Stimulated activated CD4-positive, alpha-beta T cell treated with anti-CD3 and anti-CD28 coated beads, Interleukin-2, amount 100 ng/mL, for 24 hours (primary cell): ENCODE results near the gene PBX3.
A peak's percentile ranks its signal among the peaks of the same experiment; 100 is the strongest.

Experiments
- DNase-seq, 2 donors: peaks; one replicate each; pipeline ENCODE4 v3.0.0-alpha.2; 2020

PBX3 gene

DNA sequence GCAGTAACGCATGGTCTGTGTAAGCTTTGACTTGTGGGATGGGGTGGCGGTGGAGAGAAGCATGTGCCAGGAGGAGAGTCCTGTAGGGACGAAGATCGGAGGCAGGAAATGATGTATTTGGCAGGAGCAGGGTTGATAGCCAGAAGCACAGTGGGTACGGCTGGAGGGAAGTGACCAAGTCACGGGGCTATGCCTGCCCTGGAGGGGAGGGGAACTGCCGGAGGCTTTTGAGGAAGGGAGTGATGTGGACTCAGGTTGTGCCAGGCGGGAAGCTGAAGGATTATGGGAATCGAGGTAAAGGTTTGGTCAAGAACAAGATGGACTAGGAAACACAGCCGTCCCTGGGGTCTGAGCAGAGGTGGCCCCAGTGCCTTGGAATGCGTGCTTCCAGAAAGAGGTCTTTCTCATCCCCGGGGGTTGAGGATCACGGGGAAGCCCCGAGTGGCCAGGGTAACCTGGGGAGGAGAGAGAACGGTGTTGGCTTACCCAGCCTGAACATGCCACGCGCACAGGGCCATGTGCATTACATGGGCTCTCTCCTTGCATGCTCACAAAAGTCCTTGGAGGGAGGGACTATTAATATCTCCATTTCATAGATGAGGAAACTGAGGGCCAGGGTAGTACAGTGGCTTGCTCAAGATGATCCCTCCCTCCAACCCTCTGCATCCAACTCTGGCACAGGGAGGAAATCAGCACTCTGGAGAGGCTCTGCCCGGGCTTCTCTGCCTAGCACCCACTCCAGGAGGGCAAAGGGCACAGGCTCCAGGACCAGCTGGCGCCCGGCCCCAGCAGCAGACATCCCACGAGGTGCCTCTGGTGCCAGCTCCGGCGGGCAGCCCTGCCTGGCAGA lies 253.8 kb downstream of the PBX3 start:
- no peak for DNase-seq

DNA sequence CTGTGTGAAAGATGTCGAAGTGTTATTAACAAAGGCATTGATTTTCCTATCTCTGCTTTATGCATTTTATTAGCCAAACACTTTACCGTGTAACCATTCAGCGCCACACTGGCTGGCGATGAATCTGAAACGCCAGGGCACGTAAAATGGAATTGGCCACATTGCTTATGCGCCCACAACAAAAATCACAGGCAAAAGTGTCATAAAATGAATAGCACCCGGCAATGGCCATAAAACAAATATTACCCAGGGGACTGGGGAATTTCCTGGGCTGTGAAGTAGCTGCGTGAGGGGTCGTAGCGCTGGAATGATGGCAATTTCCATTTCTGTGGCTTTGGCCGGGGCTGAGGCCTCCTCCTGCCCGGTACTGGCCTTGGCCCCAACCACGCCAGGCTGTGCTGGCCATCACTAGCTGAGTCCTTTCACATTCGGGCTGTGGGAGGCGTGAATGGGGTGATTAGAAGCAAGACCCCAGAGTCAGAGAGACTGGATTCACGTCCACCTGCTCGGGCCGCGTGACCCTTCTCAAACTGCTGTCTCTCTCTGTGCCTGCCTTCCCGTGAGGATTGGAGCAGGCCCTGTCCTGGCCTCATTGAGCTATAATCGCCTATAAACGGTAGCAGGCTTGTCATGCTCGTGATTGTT lies 254.5 kb downstream of the PBX3 start:
- no peak for DNase-seq

DNA sequence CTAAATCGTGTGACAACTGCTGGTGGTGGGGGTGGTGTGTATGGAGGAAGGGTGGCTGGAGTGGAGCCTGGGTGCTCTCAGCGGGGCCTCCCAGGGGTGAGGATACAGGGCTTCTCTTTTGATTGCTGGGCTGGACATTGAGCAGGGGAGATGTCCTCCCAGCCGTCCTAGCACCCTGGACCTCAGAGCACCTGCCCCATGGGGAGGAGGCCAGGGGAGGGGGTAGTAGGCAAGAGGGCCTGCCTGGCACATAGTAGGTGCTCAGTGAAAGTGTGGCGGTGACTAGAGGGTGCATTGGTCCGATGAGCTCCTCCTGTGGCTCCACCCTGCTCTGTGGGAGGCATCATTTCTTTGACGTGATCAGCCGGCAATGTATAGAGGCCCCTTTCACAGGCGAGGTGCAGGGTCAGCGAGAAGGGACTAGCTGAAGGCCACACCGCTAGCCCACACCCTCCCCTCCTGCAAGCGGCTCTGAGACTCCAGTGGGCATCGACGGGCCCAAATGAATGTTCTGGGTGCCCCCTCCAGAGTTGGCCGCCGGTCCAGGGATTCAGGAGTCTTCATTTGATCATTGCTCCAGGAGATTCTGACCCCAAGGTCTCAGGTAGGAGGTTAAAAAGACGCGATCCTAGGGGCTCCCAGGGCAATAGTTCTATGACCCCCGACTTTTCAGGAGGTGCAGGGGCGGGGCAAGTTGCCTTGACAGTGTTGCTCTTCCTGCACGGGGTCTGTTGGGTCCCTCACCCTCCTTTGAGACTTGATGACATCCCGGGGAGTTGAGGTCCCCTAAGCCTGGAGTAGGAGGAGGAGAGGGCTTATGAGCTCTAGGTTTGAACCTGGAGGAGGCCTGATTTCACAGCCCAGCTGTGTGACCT lies 255.5 kb downstream of the PBX3 start:
- DNase-seq, result no peak

DNA sequence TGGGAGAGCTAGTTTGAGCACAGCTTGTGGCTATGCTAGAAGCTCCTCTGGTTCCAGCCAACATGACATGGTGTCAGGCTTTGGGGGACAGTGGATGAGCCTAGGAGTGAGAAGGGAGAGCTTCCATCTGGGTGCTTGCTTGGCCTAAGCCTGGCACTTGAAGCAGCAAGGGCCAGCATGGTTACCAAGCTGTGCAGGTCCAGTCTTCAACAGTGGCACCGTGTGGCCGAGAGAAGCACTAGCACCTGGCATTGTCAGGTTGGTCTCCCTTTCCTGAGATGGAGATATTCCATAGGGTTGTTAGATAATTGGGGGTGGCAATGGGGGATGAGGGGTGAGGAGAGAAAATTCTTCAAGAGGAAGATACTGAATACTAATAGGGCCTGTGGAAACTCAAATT lies 261.9 kb downstream of the PBX3 start:
- DNase-seq, result peak in 1 of 2 donors; percentile 4

DNA sequence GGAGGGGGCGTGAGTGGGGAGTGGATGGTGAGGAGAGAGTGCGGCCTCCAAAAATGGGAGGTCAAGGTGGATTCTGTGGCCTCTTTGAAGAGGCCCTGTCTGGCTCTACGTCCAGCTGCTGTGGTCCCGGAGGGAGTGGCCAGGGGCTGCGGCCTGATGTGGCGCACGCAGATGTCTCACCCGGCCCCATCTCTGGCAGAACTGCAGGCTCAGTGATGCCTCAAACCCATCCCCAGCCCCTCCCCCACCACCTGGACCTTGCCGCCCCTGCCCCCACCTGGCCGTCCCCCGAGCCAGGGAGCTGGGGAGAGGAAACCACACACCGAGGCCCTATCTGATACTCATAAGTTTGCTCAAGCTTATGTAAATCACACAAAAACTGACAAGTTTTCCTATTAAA lies 267.6 kb downstream of the PBX3 start:
- no peak for DNase-seq

DNA sequence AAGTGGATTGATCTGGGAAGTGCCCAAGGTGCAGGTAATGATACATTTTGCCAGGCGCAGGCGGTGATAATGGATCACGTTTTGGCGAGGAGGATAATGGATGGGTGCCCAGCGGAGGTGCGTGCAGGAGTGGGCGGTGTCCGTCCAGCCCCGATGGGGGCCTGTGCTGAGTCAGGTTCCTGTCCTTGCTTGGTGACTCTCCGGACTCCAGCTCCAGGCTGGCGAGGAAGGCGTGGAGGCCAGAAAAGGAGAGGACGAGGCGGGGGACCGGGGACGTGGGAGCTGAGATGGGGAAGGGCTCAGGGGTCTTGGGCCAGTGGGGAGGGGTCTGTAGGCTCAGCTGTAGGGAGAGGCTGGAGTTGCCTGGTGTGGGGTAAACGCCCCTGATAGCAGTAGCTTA lies 268.3 kb downstream of the PBX3 start:
- no peak for DNase-seq

DNA sequence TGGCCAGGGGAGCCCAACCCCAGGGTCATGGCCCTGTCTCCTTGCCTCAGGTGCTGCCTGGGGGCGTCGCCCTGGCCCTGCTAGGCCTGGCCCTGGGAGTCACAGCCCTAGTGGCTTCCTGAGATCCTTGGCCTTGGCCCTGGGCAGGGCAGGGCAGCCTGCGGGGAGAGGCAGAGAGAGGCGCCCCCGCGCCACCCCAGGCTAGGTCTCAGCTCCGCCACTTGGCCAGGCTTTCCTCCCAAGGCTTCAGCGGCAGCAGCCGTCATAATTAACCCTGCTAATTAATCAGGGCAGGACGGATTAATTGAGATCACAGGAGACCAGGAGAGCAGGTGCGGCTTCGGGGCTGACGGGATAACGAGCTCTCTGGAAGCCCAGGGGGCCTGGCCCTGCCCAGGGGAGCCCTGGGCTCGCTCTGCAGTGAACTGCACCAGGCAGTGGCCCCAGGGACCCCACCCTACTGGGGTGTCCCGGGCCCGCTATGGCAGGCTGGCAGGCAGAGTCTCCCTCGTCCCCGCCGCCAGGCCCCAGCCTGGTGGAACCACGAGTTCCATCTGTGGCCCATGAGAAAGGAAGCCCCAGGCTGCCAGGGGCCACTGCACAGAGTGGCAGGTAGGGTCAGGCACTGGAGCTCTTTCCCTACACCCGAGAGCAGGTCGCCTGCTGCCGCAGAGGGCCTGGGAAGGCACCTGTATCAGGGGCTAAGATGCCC lies 269.6 kb downstream of the PBX3 start:
- no peak for DNase-seq
